Keratinocyte (primary cell): Measurements from ENCODE around the gene OSBPL10. TPM values are rescaled to one million over a fixed set of nuclear protein-coding genes. Genes with fewer than 3 reads are reported as not detected.

Experiments used
- DNase-seq: peaks from one replicate; pipeline ENCODE4 v3.0.0-alpha.2; 2011; ENCODE audit warnings: low read depth, missing footprints, low spot score
- FAIRE-seq: peaks from 2 replicates; lab custom pipeline; 2011; peaks lifted over from hg19 to GRCh38; lab: Jason Lieb, UNC
- H2AFZ ChIP-seq: 2 replicates; pipeline ENCODE4 v1.6.0; 2012; ENCODE audit warnings: low read length, control low read depth, inconsistent platforms; ENCODE audit not compliant: control insufficient read depth
- H3K27ac ChIP-seq: 2 replicates; pipeline ENCODE4 v1.5.1; 2011; ENCODE audit warnings: low read length; ENCODE audit not compliant: control insufficient read depth, insufficient read depth
- H3K27me3 ChIP-seq: 3 replicates; pipeline ENCODE4 v1.6.0; 2011; ENCODE audit warnings: low read length; ENCODE audit not compliant: control insufficient read depth, insufficient read depth; ENCODE audit errors: extremely low read depth
- H3K36me3 ChIP-seq, 2 experiments: 2 replicates in 1 of 2; 3 replicates in 1 of 2; pipeline ENCODE4 v1.5.1; 2011; ENCODE audit warnings: low read length in 2 of 2, mild to moderate bottlenecking in 1 of 2; ENCODE audit not compliant: control insufficient read depth in 2 of 2, insufficient read depth in 2 of 2; ENCODE audit errors: extremely low read depth in 1 of 2
- H3K4me1 ChIP-seq: 3 replicates; pipeline ENCODE4 v1.5.1; 2011; ENCODE audit warnings: low read length; ENCODE audit not compliant: control insufficient read depth, insufficient read depth; ENCODE audit errors: extremely low read depth
- H3K4me2 ChIP-seq: 3 replicates; pipeline ENCODE4 v1.6.0; 2011; ENCODE audit warnings: low read depth, low read length; ENCODE audit not compliant: control insufficient read depth, insufficient read depth; ENCODE audit errors: extremely low read depth
- H3K4me3 ChIP-seq, 3 experiments: fragments of 200-600 bp in 1 of 3; sonication (generic) in 1 of 3; 2 replicates in 2 of 3; 3 replicates in 1 of 3; pipeline ENCODE4 v1.5.1; 2011 to 2016; ENCODE audit warnings: low read length in 3 of 3, mild to moderate bottlenecking in 3 of 3, control low read depth in 2 of 3, inconsistent platforms in 1 of 3, low read depth in 1 of 3, mixed read lengths in 1 of 3, mixed run types in 1 of 3, moderate library complexity in 1 of 3; ENCODE audit not compliant: control insufficient read depth in 2 of 3, insufficient read depth in 2 of 3; ENCODE audit errors: extremely low read depth in 1 of 3
- H3K79me2 ChIP-seq: 2 replicates; pipeline ENCODE4 v1.6.0; 2012; ENCODE audit warnings: low read length; ENCODE audit not compliant: control insufficient read depth, insufficient read depth
- H3K9ac ChIP-seq: 3 replicates; pipeline ENCODE4 v1.6.0; 2011; ENCODE audit warnings: low read length; ENCODE audit not compliant: control insufficient read depth, insufficient read depth; ENCODE audit errors: extremely low read depth
- H3K9me1 ChIP-seq: 3 replicates; pipeline ENCODE4 v1.6.0; 2011; ENCODE audit warnings: low read length; ENCODE audit not compliant: control insufficient read depth, insufficient read depth; ENCODE audit errors: extremely low read depth
- H3K9me3 ChIP-seq: 2 replicates; pipeline ENCODE4 v1.5.1; 2012; ENCODE audit warnings: low read depth, low read length; ENCODE audit not compliant: control insufficient read depth
- H4K20me1 ChIP-seq: 3 replicates; pipeline ENCODE4 v1.6.0; 2011; ENCODE audit warnings: low read length; ENCODE audit not compliant: control insufficient read depth, insufficient read depth; ENCODE audit errors: extremely low read depth
- EZH2 ChIP-seq: IDR thresholded peaks from one replicate; pipeline ENCODE4 v1.6.1; 2012; ENCODE audit warnings: inconsistent platforms, mild to moderate bottlenecking, low read length, moderate library complexity
- dilution Hi-C: fragments of 300-500 bp; cut with MboI; formaldehyde crosslinking; loops from one replicate; pipeline ENCODE4 v1.7.0; 2020; ENCODE audit warnings: low sequenced_read_pairs; ENCODE audit not compliant: extremely low pct_ligation_motif_present
- polyA plus RNA-seq, 5 experiments: library from polyadenylated mRNA; depleted of rRNA in 3 of 5; stranded (reverse) in 3 of 5; stranded (forward) in 1 of 5; unstranded in 1 of 5; fragments of >200 nt; gene quantifications; 1 replicate in 1 of 5; 2 replicates in 3 of 5; 3 replicates in 1 of 5; pipeline versions ENCODE4 v1.2.1 to v1.2.3, GENCODE V29; 2011 to 2012; ENCODE audit warnings: missing spikeins in 2 of 5, low read depth in 1 of 5, low replicate concordance in 1 of 5
- TF ChIP-seq, protein P1 (sequence below), 3 experiments: IDR thresholded peaks in 1 of 3; conservative IDR thresholded peaks in 1 of 3; optimal IDR thresholded peaks in 1 of 3; 2 replicates in 2 of 3; 3 replicates in 1 of 3; pipeline versions ENCODE3 to v1.5.1; 2011; ENCODE audit warnings: low read length in 3 of 3, mild to moderate bottlenecking in 3 of 3, moderate library complexity in 2 of 3, control low read depth in 1 of 3, inconsistent platforms in 1 of 3; ENCODE audit not compliant: insufficient read depth in 2 of 3; ENCODE audit errors: extremely low read depth in 1 of 3

Gene OSBPL10
- polyA plus RNA-seq, 1 donor (not counting 4 experiments of a cell fraction or from before 2014, with no cell fraction given): 50.1 TPM

GRCh38 chr3:31947671-31948091 lies 33.4 kb downstream of the OSBPL10 start:
- Histone ChIP-seq H3K9ac (peak overlapping the region; percentile 4), H3K4me3 (no peak overlapping the region), H3K27me3 (no peaks in the 10 kb centered on the region), H3K9me3 (no peaks in the 10 kb centered on the region), H4K20me1 (peaks cover 18% of the 10 kb centered on the region), H3K36me3 (peaks cover 2 to 3% of the 10 kb centered on the region in 2 experiments), H3K79me2 (peaks cover 93% of the 10 kb centered on the region), H3K9me1 (peaks cover 7% of the 10 kb centered on the region), H2AFZ (no peak overlapping the region), H3K4me2 (peak overlapping the region; percentile 47), H3K27ac (peak overlapping the region; percentile 45), H3K4me1 (peaks cover 36% of the 10 kb centered on the region)
- DNase-seq (no peak), FAIRE-seq (peak; percentile 79)
- dilution Hi-C loops: no loop called here
- TF ChIP-seq, protein P1, sequence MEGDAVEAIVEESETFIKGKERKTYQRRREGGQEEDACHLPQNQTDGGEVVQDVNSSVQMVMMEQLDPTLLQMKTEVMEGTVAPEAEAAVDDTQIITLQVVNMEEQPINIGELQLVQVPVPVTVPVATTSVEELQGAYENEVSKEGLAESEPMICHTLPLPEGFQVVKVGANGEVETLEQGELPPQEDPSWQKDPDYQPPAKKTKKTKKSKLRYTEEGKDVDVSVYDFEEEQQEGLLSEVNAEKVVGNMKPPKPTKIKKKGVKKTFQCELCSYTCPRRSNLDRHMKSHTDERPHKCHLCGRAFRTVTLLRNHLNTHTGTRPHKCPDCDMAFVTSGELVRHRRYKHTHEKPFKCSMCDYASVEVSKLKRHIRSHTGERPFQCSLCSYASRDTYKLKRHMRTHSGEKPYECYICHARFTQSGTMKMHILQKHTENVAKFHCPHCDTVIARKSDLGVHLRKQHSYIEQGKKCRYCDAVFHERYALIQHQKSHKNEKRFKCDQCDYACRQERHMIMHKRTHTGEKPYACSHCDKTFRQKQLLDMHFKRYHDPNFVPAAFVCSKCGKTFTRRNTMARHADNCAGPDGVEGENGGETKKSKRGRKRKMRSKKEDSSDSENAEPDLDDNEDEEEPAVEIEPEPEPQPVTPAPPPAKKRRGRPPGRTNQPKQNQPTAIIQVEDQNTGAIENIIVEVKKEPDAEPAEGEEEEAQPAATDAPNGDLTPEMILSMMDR (optimal IDR thresholded peaks at IDR 0.05 in 1 of 3, IDR thresholded peaks at IDR 0.05 in 1 of 3, conservative IDR thresholded peaks at IDR 0.05 in 1 of 3; ENCODE audit: extremely low read depth in 1 of 3, insufficient read depth in 2 of 3, low read length in 3 of 3): no peak
- no peak for TF ChIP-seq EZH2

DNA sequence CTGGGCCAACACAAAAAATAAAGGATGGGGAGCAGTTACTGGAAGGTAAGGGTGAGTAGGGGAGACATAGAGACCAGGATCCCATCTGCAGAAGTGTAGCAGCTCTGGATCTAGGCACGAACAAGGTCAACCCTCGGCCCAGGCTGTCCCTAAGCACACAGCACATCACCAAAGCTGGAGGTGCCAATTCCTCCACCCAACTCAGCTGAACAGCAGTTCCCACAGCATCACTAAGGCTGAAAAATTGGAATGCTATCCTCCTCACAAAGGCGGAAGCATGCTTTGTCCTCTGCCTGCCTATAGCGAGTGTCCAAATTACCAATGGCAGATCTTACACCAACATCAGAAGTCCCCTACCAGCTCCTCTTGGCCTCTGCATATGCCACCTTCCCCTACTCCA lies 33.9 kb downstream of the OSBPL10 start:
- H3K9me1 ChIP-seq: peaks cover 7% of the 10 kb centered on the region
- H3K9me3 ChIP-seq: no peaks in the 10 kb centered on the region
- H3K4me1 ChIP-seq: peaks cover 39% of the 10 kb centered on the region
- peaks cover 91% of the 10 kb centered on the region for H3K79me2 ChIP-seq
- H3K4me2 ChIP-seq: peak overlapping the region; percentile 47
- peak overlapping the region; percentile 45 for H3K27ac ChIP-seq
- FAIRE-seq: no peak
- no peaks in the 10 kb centered on the region for H3K27me3 ChIP-seq
- H3K36me3 ChIP-seq: peaks cover 2 to 3% of the 10 kb centered on the region in 2 experiments
- peaks cover 18% of the 10 kb centered on the region for H4K20me1 ChIP-seq
- no peak overlapping the region for H3K4me3 ChIP-seq
- no peak overlapping the region for H2AFZ ChIP-seq
- DNase-seq: no peak
- H3K9ac ChIP-seq: no peak overlapping the region
- dilution Hi-C loops: no loop called here
- TF ChIP-seq EZH2: no peak
- TF ChIP-seq, protein P1 (optimal IDR thresholded peaks at IDR 0.05 in 1 of 3, IDR thresholded peaks at IDR 0.05 in 1 of 3, conservative IDR thresholded peaks at IDR 0.05 in 1 of 3; ENCODE audit: extremely low read depth in 1 of 3, insufficient read depth in 2 of 3, low read length in 3 of 3): no peak
